ENCODE data around the gene MTMR1.

DNA sequence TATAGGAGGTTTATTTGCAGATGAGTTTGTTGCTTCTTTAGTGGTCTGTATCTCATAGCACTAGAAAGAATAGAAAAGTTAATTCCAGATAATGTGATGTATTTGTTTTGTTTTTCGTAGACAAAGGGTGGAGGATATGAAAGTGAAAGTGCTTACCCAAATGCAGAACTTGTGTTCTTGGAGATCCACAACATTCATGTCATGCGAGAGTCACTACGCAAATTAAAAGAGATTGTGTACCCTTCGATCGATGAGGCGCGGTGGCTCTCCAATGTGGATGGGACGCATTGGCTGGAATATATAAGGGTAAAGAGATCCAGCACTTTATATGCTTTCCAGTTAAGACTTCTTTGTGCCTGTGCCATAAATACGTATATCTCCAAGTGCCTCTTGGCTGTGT, 43.3 kb downstream of the MTMR1 start:
- TF ChIP-seq ZFX (IDR thresholded peaks at IDR 0.05; ENCODE audit: borderline replicate concordance) = no peak
- TF ChIP-seq, protein P1, sequence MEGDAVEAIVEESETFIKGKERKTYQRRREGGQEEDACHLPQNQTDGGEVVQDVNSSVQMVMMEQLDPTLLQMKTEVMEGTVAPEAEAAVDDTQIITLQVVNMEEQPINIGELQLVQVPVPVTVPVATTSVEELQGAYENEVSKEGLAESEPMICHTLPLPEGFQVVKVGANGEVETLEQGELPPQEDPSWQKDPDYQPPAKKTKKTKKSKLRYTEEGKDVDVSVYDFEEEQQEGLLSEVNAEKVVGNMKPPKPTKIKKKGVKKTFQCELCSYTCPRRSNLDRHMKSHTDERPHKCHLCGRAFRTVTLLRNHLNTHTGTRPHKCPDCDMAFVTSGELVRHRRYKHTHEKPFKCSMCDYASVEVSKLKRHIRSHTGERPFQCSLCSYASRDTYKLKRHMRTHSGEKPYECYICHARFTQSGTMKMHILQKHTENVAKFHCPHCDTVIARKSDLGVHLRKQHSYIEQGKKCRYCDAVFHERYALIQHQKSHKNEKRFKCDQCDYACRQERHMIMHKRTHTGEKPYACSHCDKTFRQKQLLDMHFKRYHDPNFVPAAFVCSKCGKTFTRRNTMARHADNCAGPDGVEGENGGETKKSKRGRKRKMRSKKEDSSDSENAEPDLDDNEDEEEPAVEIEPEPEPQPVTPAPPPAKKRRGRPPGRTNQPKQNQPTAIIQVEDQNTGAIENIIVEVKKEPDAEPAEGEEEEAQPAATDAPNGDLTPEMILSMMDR (IDR thresholded peaks at IDR 0.05) = no peak

Data from 22Rv1 (cell line).